HG03045 (cell line): ENCODE results near the gene OR52E5.

Source experiments
- ATAC-seq: cut with Tn5 transposase; IDR thresholded peaks from one replicate; pipeline ENCODE4 v1.9.1; 2021; ENCODE audit warnings: mild to moderate bottlenecking, moderate library complexity; ENCODE audit not compliant: unreplicated experiment

OR52E5 gene

GRCh38 chr11:5932671-5933070, 39.7 kb downstream of the OR52E5 start:
- no peak for ATAC-seq

GRCh38 chr11:5933116-5933515, 40.1 kb downstream of the OR52E5 start:
- no peak for ATAC-seq

GRCh38 chr11:5937868-5938602, 45.0 kb downstream of the OR52E5 start:
- ATAC-seq: no peak

GRCh38 chr11:5938603-5938965, 45.6 kb downstream of the OR52E5 start:
- no peak for ATAC-seq

- no peak for ATAC-seq
These were observed 47.7 kb downstream of the OR52E5 start for GRCh38 chr11:5940748-5941147.

- no peak for ATAC-seq
These were observed 48.9 kb downstream of the OR52E5 start, which contains the start of gene OR56A3 for GRCh38 chr11:5941951-5942350. Gene OR56A3 (plus strand): TSS chr11:5942251. CDS start chr11:5947347, 5,096 bp downstream.
